B cell (primary cell): ENCODE measurements around the gene PRTN3. TPM values are rescaled to one million over a fixed set of nuclear protein-coding genes. Genes with fewer than 3 reads are reported as not detected.

Source experiments
- ATAC-seq: fragments of 200-7000 bp; cut with Tn5 transposase; one replicate; pipeline ENCODE4 v1.10.0; 2021; ENCODE audit warnings: low read depth, mild to moderate bottlenecking, moderate number of reproducible peaks, moderate library complexity
- CTCF ChIA-PET: fragments of 350-600 bp; sonication (Branson Sonifier 250); formaldehyde crosslinking; loops from one replicate; lab custom pipeline; 2021; ENCODE audit warnings: antibody characterized with exemption, inconsistent platforms; lab: Charles Lee
- POLR2A ChIA-PET: fragments of 350-600 bp; sonication (Branson Sonifier 250); formaldehyde crosslinking; loops from one replicate; lab custom pipeline; 2021; ENCODE audit warnings: antibody characterized with exemption; lab: Charles Lee
- DNase-seq: peaks from one replicate; pipeline ENCODE4 v3.0.0; 2013
- H2AFZ ChIP-seq: 2 replicates; pipeline ENCODE4 v1.6.1; 2012; ENCODE audit warnings: mild to moderate bottlenecking, low read depth, low read length; ENCODE audit not compliant: insufficient read depth, poor library complexity, severe bottlenecking
- H3K27ac ChIP-seq, 2 donors: 1 replicate in 1 of 2; 2 replicates in 1 of 2; pipeline ENCODE4 v1.5.1; 2012 to 2013; ENCODE audit warnings: low read length in 2 of 2, mild to moderate bottlenecking in 2 of 2, moderate library complexity in 1 of 2
- H3K27me3 ChIP-seq, 4 experiments: fragments of 200-600 bp in 1 of 4; sonication (generic) in 1 of 4; replicated peaks in 1 of 4; 1 replicate in 2 of 4; 2 replicates in 2 of 4; pipeline versions ENCODE4 v1.6.1 to v1.7.0; 2013 to 2016; ENCODE audit warnings: low read length in 3 of 4, mild to moderate bottlenecking in 2 of 4, mixed read lengths in 1 of 4, moderate library complexity in 1 of 4; ENCODE audit not compliant: insufficient read depth in 4 of 4, control insufficient read depth in 3 of 4; ENCODE audit errors: control extremely low read depth in 1 of 4
- H3K36me3 ChIP-seq, 2 experiments: replicated peaks in 1 of 2; 1 replicate in 1 of 2; 2 replicates in 1 of 2; pipeline versions ENCODE4 v1.6.1 to v1.7.1; 2013; ENCODE audit warnings: low read length in 1 of 2; ENCODE audit not compliant: insufficient read depth in 2 of 2, control insufficient read depth in 1 of 2; ENCODE audit errors: control extremely low read depth in 1 of 2, extremely low read depth in 1 of 2
- H3K4me1 ChIP-seq, 2 donors: fragments of 200-600 bp in 1 of 2; sonication (generic) in 1 of 2; 1 replicate in 1 of 2; 2 replicates in 1 of 2; pipeline versions ENCODE4 v1.5.1 to v1.6.1; 2013 to 2017; ENCODE audit warnings: low read length in 2 of 2; ENCODE audit not compliant: control insufficient read depth in 2 of 2, insufficient read depth in 2 of 2
- H3K4me2 ChIP-seq: replicated peaks from 2 replicates; pipeline ENCODE3; 2012; ENCODE audit warnings: mild to moderate bottlenecking, low read depth, low read length; ENCODE audit not compliant: poor library complexity, severe bottlenecking
- H3K4me3 ChIP-seq, 5 experiments: fragments of 200-600 bp in 1 of 5; sonication (generic) in 1 of 5; 1 replicate in 3 of 5; 2 replicates in 2 of 5; pipeline versions ENCODE4 v1.5.1 to v1.7.0; 2011 to 2016; ENCODE audit warnings: low read length in 4 of 5, mild to moderate bottlenecking in 4 of 5, low read depth in 2 of 5, control low read depth in 1 of 5, moderate library complexity in 1 of 5; ENCODE audit not compliant: insufficient read depth in 1 of 5; ENCODE audit errors: control extremely low read depth in 1 of 5, extremely low read depth in 1 of 5
- H3K79me2 ChIP-seq: fragments of 200-600 bp; sonication (generic); one replicate; pipeline ENCODE4 v1.6.0; 2016; ENCODE audit warnings: low read length; ENCODE audit not compliant: control insufficient read depth, insufficient read depth
- H3K9ac ChIP-seq: fragments of 200-600 bp; sonication (generic); 2 replicates; pipeline ENCODE4 v1.6.1; 2017; ENCODE audit warnings: mild to moderate bottlenecking, low read length, moderate library complexity
- H3K9me3 ChIP-seq, 3 donors: one replicate each; pipeline versions ENCODE4 v1.6.1 to v1.7.1; 2013; ENCODE audit warnings: low read length in 2 of 3; ENCODE audit not compliant: control insufficient read depth in 2 of 3, insufficient read depth in 1 of 3; ENCODE audit errors: control extremely low read depth in 1 of 3
- H4K20me1 ChIP-seq: 2 replicates; pipeline ENCODE4 v1.6.0; 2012; ENCODE audit warnings: mild to moderate bottlenecking, low read length; ENCODE audit not compliant: insufficient read depth, control insufficient read depth, poor library complexity, severe bottlenecking
- H3K27ac Mint-ChIP-seq: one replicate; pipeline ENCODE4 v1.8.0; 2021; ENCODE audit warnings: mixed read lengths
- H3K27me3 Mint-ChIP-seq: one replicate; pipeline ENCODE4 v1.8.0; 2021; ENCODE audit warnings: mixed read lengths
- H3K4me1 Mint-ChIP-seq: one replicate; pipeline ENCODE4 v1.8.0; 2021; ENCODE audit warnings: mixed read lengths
- H3K4me3 Mint-ChIP-seq: one replicate; pipeline ENCODE4 v1.8.0; 2021; ENCODE audit warnings: mixed read lengths
- H3K9me3 Mint-ChIP-seq: one replicate; pipeline ENCODE4 v1.8.0; 2022; ENCODE audit warnings: mixed read lengths; ENCODE audit not compliant: insufficient read depth
- CTCF ChIP-seq: fragments of 200-600 bp; IDR thresholded peaks from one replicate; pipeline ENCODE4 v1.8.0; 2022; ENCODE audit warnings: antibody characterized with exemption, mild to moderate bottlenecking
- EZH2 ChIP-seq: IDR thresholded peaks from 2 replicates; pipeline ENCODE4 v1.6.1; 2012; ENCODE audit warnings: borderline replicate concordance, low read depth, mild to moderate bottlenecking, moderate library complexity, low read length; ENCODE audit not compliant: insufficient read depth, poor library complexity, severe bottlenecking
- WGBS: methylation state at CpG from one replicate; pipeline ENCODE4 v1.1.5; 2013; ENCODE audit warnings: missing lambda C conversion rate; ENCODE audit not compliant: insufficient coverage; 5-methylcytosine and 5-hydroxymethylcytosine counted together
- intact Hi-C: fragments of 100-400 bp; cut with micrococcal nuclease; formaldehyde crosslinking; loops from one replicate; pipeline ENCODE4 v1.10.0; 2022
- polyA plus RNA-seq: library from polyadenylated mRNA; depleted of rRNA; stranded (reverse); fragments of >200 nt; gene quantifications from 2 replicates; pipeline ENCODE4 v1.2.3, GENCODE V29; 2012
- total RNA-seq, 2 donors: library from RNA; stranded (reverse); fragments of 120-200 nt in 1 of 2; gene quantifications; 1 replicate in 1 of 2; 2 replicates in 1 of 2; pipeline versions ENCODE4 v1.2.3 to v1.2.4, GENCODE V29; 2013 to 2022

The PRTN3 gene
- total and polyA plus RNA-seq, 2 donors (not counting 1 experiment from before 2014, with no cell fraction given) = not detected

GRCh38 chr19:825897-826644 lies 14.7 kb upstream of the PRTN3 start:
- H3K4me3 Mint-ChIP-seq = no peak overlapping the region

More at GRCh38 chr19:825897-826644, 14.7 kb upstream of the PRTN3 start:
- TF ChIP-seq EZH2 (no peak), CTCF (no peak)
- Mint-ChIP-seq H3K9me3 (no peaks in the 10 kb centered on the region), H3K27me3 (peaks cover 11% of the 10 kb centered on the region), H3K4me1 (peaks cover 2% of the 10 kb centered on the region), H3K27ac (no peak overlapping the region)
- H3K27me3 ChIP-seq = peaks cover 0 to 40% (median 10%) of the 10 kb centered on the region in 4 experiments
- H4K20me1 ChIP-seq = no peaks in the 10 kb centered on the region
- H3K27ac ChIP-seq = no peak overlapping the region
- peaks cover 0 to 4% of the 10 kb centered on the region in 2 donors for H3K4me1 ChIP-seq
- no peak overlapping the region for H3K4me2 ChIP-seq
- intact Hi-C loops = no loop called here
- ChIA-PET POLR2A (no interaction called here), CTCF (interaction anchor here (1.4 kb wide), 1 partner anchor 92 kb away, joined by 3 read pairs; no protein-coding TSS in a partner anchor)
- H2AFZ ChIP-seq = no peak overlapping the region
- ATAC-seq (no peak), DNase-seq (no peak)
- no peak overlapping the region for H3K9ac ChIP-seq
- H3K4me3 ChIP-seq = no peak overlapping the region
- peaks cover 0 to 6% (median 0%) of the 10 kb centered on the region in 3 donors for H3K9me3 ChIP-seq
- no peaks in the 10 kb centered on the region for H3K36me3 ChIP-seq
- WGBS = 92% methylated on average over 5 of the region's 19 CpGs
- no peaks in the 10 kb centered on the region for H3K79me2 ChIP-seq
